ENCODE results near the gene BOD1. TPM values are rescaled to one million over a fixed set of nuclear protein-coding genes. Genes with fewer than 3 reads are reported as not detected.

BOD1 gene
- total and polyA plus RNA-seq, 9 of the 15 experiments (the other 6 are each of a cell fraction or from before 2014, with no cell fraction given), result 10.1 to 31.6 (median 22.6) TPM

DNA sequence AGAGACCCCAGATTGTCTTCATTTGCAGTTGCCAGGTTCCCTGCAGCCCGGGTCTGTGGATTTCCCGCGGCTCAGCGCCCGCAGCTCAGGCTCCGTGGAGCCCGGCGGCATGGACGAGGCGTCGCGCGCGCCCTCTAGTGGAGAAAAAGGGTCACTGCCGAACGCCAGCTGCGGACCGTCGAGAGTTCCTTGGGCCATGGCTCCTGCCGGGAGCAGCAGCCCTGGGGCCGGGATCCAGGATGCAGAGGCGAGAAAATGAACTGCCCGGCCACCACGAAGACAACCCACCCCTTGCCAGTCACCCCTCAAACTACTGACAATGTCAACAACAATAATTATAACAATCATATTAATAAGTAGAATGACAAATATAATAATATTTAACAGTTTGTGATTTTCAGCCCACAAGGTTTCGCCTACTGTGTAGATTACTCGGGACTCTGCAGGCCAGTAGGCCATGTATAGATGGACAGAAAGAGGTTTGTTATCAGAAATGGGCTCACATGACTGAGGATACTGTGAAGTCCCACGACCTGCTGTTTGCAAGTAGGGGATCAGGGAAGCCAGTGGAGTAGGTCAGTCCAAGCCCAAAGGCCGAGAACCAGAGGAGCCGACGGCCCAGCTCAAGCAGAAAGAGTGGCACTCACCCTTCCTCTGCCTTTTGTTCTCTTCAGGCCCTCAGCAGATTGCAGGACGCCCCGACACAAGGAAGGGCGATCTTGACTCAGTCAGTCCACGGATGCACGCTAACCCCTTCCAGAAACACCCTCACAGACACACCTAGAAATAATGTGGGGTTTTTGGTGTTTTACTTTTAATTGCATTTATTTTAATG is 43.1 kb downstream of the BOD1 start (continued):
- TF ChIP-seq, protein P1, sequence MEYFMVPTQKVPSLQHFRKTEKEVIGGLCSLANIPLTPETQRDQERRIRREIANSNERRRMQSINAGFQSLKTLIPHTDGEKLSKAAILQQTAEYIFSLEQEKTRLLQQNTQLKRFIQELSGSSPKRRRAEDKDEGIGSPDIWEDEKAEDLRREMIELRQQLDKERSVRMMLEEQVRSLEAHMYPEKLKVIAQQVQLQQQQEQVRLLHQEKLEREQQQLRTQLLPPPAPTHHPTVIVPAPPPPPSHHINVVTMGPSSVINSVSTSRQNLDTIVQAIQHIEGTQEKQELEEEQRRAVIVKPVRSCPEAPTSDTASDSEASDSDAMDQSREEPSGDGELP (CRISPR knock-in tag; IDR thresholded peaks at IDR 0.05; ENCODE audit: borderline replicate concordance), result peak; percentile 64; the same call in 1 of the 2 replicates
- peak; percentile 40; the same call in 1 of the 2 replicates for TF ChIP-seq CREM (IDR thresholded peaks at IDR 0.05; ENCODE audit: low read depth)
- no peak for TF ChIP-seq KLF6 (CRISPR knock-in tag; IDR thresholded peaks at IDR 0.05; ENCODE audit: borderline replicate concordance)
- TF ChIP-seq ZNF408 (CRISPR knock-in tag; IDR thresholded peaks at IDR 0.05; ENCODE audit: low read depth), result no peak
- no peak for TF ChIP-seq CXXC5 (CRISPR knock-in tag; IDR thresholded peaks at IDR 0.05)
- TF ChIP-seq, protein P2, sequence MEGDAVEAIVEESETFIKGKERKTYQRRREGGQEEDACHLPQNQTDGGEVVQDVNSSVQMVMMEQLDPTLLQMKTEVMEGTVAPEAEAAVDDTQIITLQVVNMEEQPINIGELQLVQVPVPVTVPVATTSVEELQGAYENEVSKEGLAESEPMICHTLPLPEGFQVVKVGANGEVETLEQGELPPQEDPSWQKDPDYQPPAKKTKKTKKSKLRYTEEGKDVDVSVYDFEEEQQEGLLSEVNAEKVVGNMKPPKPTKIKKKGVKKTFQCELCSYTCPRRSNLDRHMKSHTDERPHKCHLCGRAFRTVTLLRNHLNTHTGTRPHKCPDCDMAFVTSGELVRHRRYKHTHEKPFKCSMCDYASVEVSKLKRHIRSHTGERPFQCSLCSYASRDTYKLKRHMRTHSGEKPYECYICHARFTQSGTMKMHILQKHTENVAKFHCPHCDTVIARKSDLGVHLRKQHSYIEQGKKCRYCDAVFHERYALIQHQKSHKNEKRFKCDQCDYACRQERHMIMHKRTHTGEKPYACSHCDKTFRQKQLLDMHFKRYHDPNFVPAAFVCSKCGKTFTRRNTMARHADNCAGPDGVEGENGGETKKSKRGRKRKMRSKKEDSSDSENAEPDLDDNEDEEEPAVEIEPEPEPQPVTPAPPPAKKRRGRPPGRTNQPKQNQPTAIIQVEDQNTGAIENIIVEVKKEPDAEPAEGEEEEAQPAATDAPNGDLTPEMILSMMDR (IDR thresholded peaks at IDR 0.05 in 2 of 3, conservative IDR thresholded peaks at IDR 0.05 in 1 of 3; ENCODE audit: insufficient read depth in 2 of 3, low read depth in 1 of 3, low read length in 3 of 3), result peak; percentile 81 to 89 (median 87)
- TF ChIP-seq NCOA2 (IDR thresholded peaks at IDR 0.05; ENCODE audit: partially characterized antibody in 2 of 2), result no peak
- peak; percentile 84 for TF ChIP-seq SMC3 (conservative IDR thresholded peaks at IDR 0.05; ENCODE audit: insufficient read depth, low read depth, low read length)

Data from K562 (cell line).